Type B pancreatic cell (in vitro differentiated cells): ENCODE results near the gene CDK9. TPM values are rescaled to one million over a fixed set of nuclear protein-coding genes. Genes with fewer than 3 reads are reported as not detected.

Experiments
- DNase-seq: peaks from one replicate; pipeline ENCODE4 v3.0.0; 2021; ENCODE audit warnings: mixed read lengths; ENCODE audit not compliant: unreplicated experiment; ENCODE audit errors: extremely low spot score
- H3K27ac Mint-ChIP-seq: 2 replicates; pipeline ENCODE4 v1.8.0; 2021; ENCODE audit warnings: mild to moderate bottlenecking, mixed read lengths
- H3K27me3 Mint-ChIP-seq: 2 replicates; pipeline ENCODE4 v1.8.0; 2021; ENCODE audit warnings: mixed read lengths
- H3K36me3 Mint-ChIP-seq: 2 replicates; pipeline ENCODE4 v1.8.0; 2021; ENCODE audit warnings: mixed read lengths
- H3K4me1 Mint-ChIP-seq: one replicate; pipeline ENCODE4 v1.8.0; 2021; ENCODE audit warnings: mixed read lengths; ENCODE audit not compliant: unreplicated experiment
- H3K4me3 Mint-ChIP-seq: 2 replicates; pipeline ENCODE4 v1.8.0; 2021; ENCODE audit warnings: mild to moderate bottlenecking, mixed read lengths
- H3K9me3 Mint-ChIP-seq: 2 replicates; pipeline ENCODE4 v1.8.0; 2021; ENCODE audit warnings: mixed read lengths
- CTCF ChIP-seq: fragments of 200-600 bp; sonication (generic); conservative IDR thresholded peaks from 2 replicates; pipeline ENCODE4 v1.5.0; 2021; ENCODE audit warnings: antibody characterized with exemption, mild to moderate bottlenecking
- total RNA-seq: library from RNA; stranded (reverse); gene quantifications from 2 replicates; pipeline ENCODE4 v1.2.1, GENCODE V29; 2021; ENCODE audit warnings: low replicate concordance

Gene CDK9
- total RNA-seq, 1 donor from 2014 or later, result 77.3 TPM

DNA sequence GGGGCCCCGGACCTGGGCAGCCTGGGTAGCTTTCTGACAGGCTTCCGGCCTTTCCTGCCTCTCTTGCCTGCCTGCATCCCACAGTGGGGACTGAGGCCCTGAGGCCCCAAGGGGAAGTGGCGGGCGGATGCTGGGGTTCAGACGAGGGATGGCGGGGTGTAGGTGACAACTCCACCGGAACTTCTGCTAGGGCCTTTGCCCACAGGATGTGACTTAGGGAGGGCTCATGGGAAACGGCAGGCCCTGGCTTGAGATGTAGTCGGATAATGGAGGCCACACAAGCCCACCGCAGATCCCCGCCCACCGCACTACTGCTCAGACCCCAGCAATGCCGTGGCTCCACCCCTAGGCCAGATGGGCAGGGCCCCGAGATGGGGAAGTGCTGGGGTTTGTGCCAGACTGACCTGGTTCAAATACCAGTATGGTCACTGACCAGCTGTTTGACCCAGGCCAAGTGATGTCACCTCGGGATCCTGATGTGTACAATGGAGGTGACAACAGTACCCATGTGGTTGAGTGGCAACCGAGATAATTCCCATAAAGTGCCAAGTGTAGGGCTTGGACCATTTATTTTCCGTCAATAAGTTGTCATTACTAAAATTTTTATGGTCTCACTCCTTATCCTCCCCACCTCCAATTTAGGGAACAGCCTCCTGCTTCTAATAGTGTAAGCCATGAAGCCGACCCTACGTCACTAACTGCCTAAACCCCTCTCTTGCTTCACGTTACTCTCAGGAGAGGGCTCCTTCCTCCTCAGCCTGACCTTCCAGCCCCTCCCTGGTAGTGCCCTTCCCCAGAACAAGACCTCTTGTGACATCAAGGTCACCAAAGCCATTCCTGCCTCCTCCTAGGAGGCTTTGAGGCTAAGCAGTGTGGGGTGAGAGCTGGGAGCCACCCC, 2.5 kb upstream of the CDK9 start:
- H3K27me3 Mint-ChIP-seq, result no peaks in the 10 kb centered on the region
- H3K9me3 Mint-ChIP-seq, result no peaks in the 10 kb centered on the region
- no peak overlapping the region for H3K27ac Mint-ChIP-seq
- H3K36me3 Mint-ChIP-seq, result peaks cover 4% of the 10 kb centered on the region
- no peak overlapping the region for H3K4me3 Mint-ChIP-seq
- H3K4me1 Mint-ChIP-seq, result peaks cover 10% of the 10 kb centered on the region
- DNase-seq, result no peak
- no peak for TF ChIP-seq CTCF

GRCh38 chr9:127785023-127785932, 556 bp upstream of the CDK9 start:
- Mint-ChIP-seq H3K4me3 (peak overlapping the region; percentile 95), H3K27ac (peak overlapping the region; percentile 82), H3K4me1 (peaks cover 10% of the 10 kb centered on the region), H3K9me3 (no peaks in the 10 kb centered on the region), H3K27me3 (no peaks in the 10 kb centered on the region), H3K36me3 (peaks cover 12% of the 10 kb centered on the region)
- TF ChIP-seq CTCF, result peak; percentile 95
- DNase-seq, result peak; percentile 94

- H3K27ac Mint-ChIP-seq, result peak overlapping the region; percentile 85
- H3K36me3 Mint-ChIP-seq, result peaks cover 14% of the 10 kb centered on the region
These were observed 905 bp downstream of the CDK9 start for GRCh38 chr9:127786773-127787104.

GRCh38 chr9:127788337-127789011, 2.6 kb downstream of the CDK9 start:
- Mint-ChIP-seq H3K36me3 (peaks cover 14% of the 10 kb centered on the region), H3K9me3 (no peaks in the 10 kb centered on the region), H3K4me3 (no peak overlapping the region), H3K4me1 (peaks cover 10% of the 10 kb centered on the region), H3K27ac (no peak overlapping the region), H3K27me3 (no peaks in the 10 kb centered on the region)
- no peak for TF ChIP-seq CTCF
- no peak for DNase-seq

More at GRCh38 chr9:127786773-127787104, 905 bp downstream of the CDK9 start:
- TF ChIP-seq CTCF, result peak; percentile 65
- Mint-ChIP-seq H3K27me3 (no peaks in the 10 kb centered on the region), H3K9me3 (no peaks in the 10 kb centered on the region), H3K4me1 (peaks cover 10% of the 10 kb centered on the region), H3K4me3 (peak overlapping the region; percentile 95)
- no peak for DNase-seq

GRCh38 chr9:127789179-127789578, 3.3 kb downstream of the CDK9 start:
- H3K9me3 Mint-ChIP-seq, result no peaks in the 10 kb centered on the region
- H3K36me3 Mint-ChIP-seq, result peaks cover 14% of the 10 kb centered on the region
- no peak overlapping the region for H3K27ac Mint-ChIP-seq

More at GRCh38 chr9:127789179-127789578, 3.3 kb downstream of the CDK9 start:
- no peak for DNase-seq
- TF ChIP-seq CTCF, result no peak
- H3K4me1 Mint-ChIP-seq, result peaks cover 10% of the 10 kb centered on the region
- no peak overlapping the region for H3K4me3 Mint-ChIP-seq
- no peaks in the 10 kb centered on the region for H3K27me3 Mint-ChIP-seq
